Prostate gland (tissue), 2 donors: Measurements from ENCODE around the gene SEMA6A.

Experiments used
- CTCF ChIP-seq, 4 experiments: fragments of 200-600 bp in 2 of 4; fragments of 450-650 bp in 2 of 4; sonication (generic) in 2 of 4; IDR thresholded peaks; 1 replicate in 3 of 4; 2 replicates in 1 of 4; pipeline ENCODE4 v1.5.1; 2016 to 2019; ENCODE audit warnings: antibody characterized with exemption in 4 of 4, mild to moderate bottlenecking in 2 of 4, moderate library complexity in 2 of 4
- POLR2A ChIP-seq: fragments of 450-650 bp; IDR thresholded peaks from one replicate; pipeline ENCODE4 v1.6.1; 2016; ENCODE audit warnings: antibody characterized with exemption, mild to moderate bottlenecking

- TF ChIP-seq CTCF (IDR thresholded peaks at IDR 0.05) (no peak), POLR2A (no peak)
Measured at GRCh38 chr5:116404792-116405191, 169.8 kb downstream of the SEMA6A start.
